ENCODE results near the gene TIFAB. TPM values are rescaled to one million over a fixed set of nuclear protein-coding genes. Genes with fewer than 3 reads are reported as not detected.
A peak's percentile ranks its signal among the peaks of the same experiment; 100 is the strongest.

TIFAB gene
- total RNA-seq, 2 experiments from 2014 or later = not detected

- Mint-ChIP-seq H3K36me3 (ENCODE audit: low read depth) (no peaks in the 10 kb centered on the region), H3K4me1 (peaks cover 4% of the 10 kb centered on the region), H3K27ac (no peak overlapping the region), H3K4me3 (no peak overlapping the region), H3K9me3 (ENCODE audit: low read depth) (peaks cover 7% of the 10 kb centered on the region), H3K27me3 (peaks cover 3% of the 10 kb centered on the region)
- ChIA-PET POLR2A (no interaction called here), CTCF (interaction anchor here (0.6 kb wide), 1 partner anchor 49 kb away, joined by 4 read pairs; no protein-coding TSS in a partner anchor)
- no peak for DNase-seq
- intact Hi-C loops (cut with DNase I, micrococcal nuclease) = no loop called here
- ATAC-seq = no peak
Measured at GRCh38 chr5:135428586-135428985, 23.6 kb downstream of the TIFAB start.

- Mint-ChIP-seq H3K27me3 (peaks cover 3% of the 10 kb centered on the region), H3K4me1 (peaks cover 4% of the 10 kb centered on the region), H3K4me3 (no peak overlapping the region), H3K36me3 (ENCODE audit: low read depth) (no peaks in the 10 kb centered on the region), H3K9me3 (ENCODE audit: low read depth) (peaks cover 7% of the 10 kb centered on the region), H3K27ac (no peak overlapping the region)
- ChIA-PET POLR2A (interaction anchor here (0.8 kb wide), 1 partner anchor 48 kb away, joined by 4 read pairs; no protein-coding TSS in a partner anchor), CTCF (interaction anchor here (0.5 to 2.5 kb wide), 18 partner anchors 8 to 196 kb away, joined by 3 to 10 read pairs (median 3); no protein-coding TSS in a partner anchor)
- ATAC-seq (peak; percentile 86), DNase-seq (peak; percentile 31)
- intact Hi-C loops (cut with DNase I, micrococcal nuclease) = loop anchor here (2.0 kb wide), 2 partner anchors 28 to 50 kb away; partner anchors contain the start of gene MACROH2A1 (in 1 of the 2)
Measured at GRCh38 chr5:135426102-135427082, 25.8 kb downstream of the TIFAB start.

GRCh38 chr5:135425641-135426040 lies 26.5 kb downstream of the TIFAB start:
- POLR2A ChIA-PET = interaction anchor here (0.8 kb wide), 1 partner anchor 48 kb away, joined by 4 read pairs; no protein-coding TSS in a partner anchor
- DNase-seq = no peak
- CTCF ChIA-PET = interaction anchor here (0.5 to 2.5 kb wide), 18 partner anchors 9 to 195 kb away, joined by 3 to 10 read pairs (median 3); no protein-coding TSS in a partner anchor
- H3K9me3 Mint-ChIP-seq (ENCODE audit: low read depth) = peaks cover 7% of the 10 kb centered on the region
- no peak overlapping the region for H3K4me3 Mint-ChIP-seq
- ATAC-seq = no peak
- no peaks in the 10 kb centered on the region for H3K36me3 Mint-ChIP-seq (ENCODE audit: low read depth)
- intact Hi-C loops (cut with DNase I, micrococcal nuclease) = loop anchor here (2.0 kb wide), 2 partner anchors 27 to 49 kb away; partner anchors contain the start of gene MACROH2A1 (in 1 of the 2)
- no peak overlapping the region for H3K27ac Mint-ChIP-seq
- peaks cover 4% of the 10 kb centered on the region for H3K4me1 Mint-ChIP-seq
- peaks cover 5% of the 10 kb centered on the region for H3K27me3 Mint-ChIP-seq

- Mint-ChIP-seq H3K9me3 (ENCODE audit: low read depth) (peaks cover 10% of the 10 kb centered on the region), H3K36me3 (ENCODE audit: low read depth) (no peaks in the 10 kb centered on the region), H3K27me3 (peaks cover 14% of the 10 kb centered on the region), H3K4me1 (peaks cover 4% of the 10 kb centered on the region), H3K27ac (no peak overlapping the region), H3K4me3 (no peak overlapping the region)
- intact Hi-C loops (cut with DNase I, micrococcal nuclease) = no loop called here
- ChIA-PET POLR2A (no interaction called here), CTCF (interaction anchor here (0.6 to 1.5 kb wide), 6 partner anchors 29 to 275 kb away, joined by 3 to 5 read pairs (median 4); no protein-coding TSS in a partner anchor)
- no peak for DNase-seq
- ATAC-seq = no peak
Measured at GRCh38 chr5:135423846-135424168, 28.3 kb downstream of the TIFAB start.

GRCh38 chr5:135423146-135423845 lies 28.9 kb downstream of the TIFAB start:
- H3K4me1 Mint-ChIP-seq = peaks cover 4% of the 10 kb centered on the region
- ChIA-PET POLR2A (no interaction called here), CTCF (interaction anchor here (0.6 to 1.5 kb wide), 5 partner anchors 43 to 274 kb away, joined by 3 to 5 read pairs (median 4); no protein-coding TSS in a partner anchor)
- DNase-seq = no peak
- ATAC-seq = no peak
- no peaks in the 10 kb centered on the region for H3K36me3 Mint-ChIP-seq (ENCODE audit: low read depth)
- no peak overlapping the region for H3K27ac Mint-ChIP-seq
- H3K27me3 Mint-ChIP-seq = peaks cover 16% of the 10 kb centered on the region
- H3K9me3 Mint-ChIP-seq (ENCODE audit: low read depth) = peaks cover 5% of the 10 kb centered on the region
- H3K4me3 Mint-ChIP-seq = no peak overlapping the region
- intact Hi-C loops (cut with DNase I, micrococcal nuclease) = no loop called here

GRCh38 chr5:135422419-135422818 lies 29.7 kb downstream of the TIFAB start:
- DNase-seq (no peak), ATAC-seq (no peak)
- no peak overlapping the region for H3K27ac Mint-ChIP-seq
- H3K4me1 Mint-ChIP-seq = peaks cover 4% of the 10 kb centered on the region
- no peak overlapping the region for H3K4me3 Mint-ChIP-seq
- intact Hi-C loops (cut with DNase I, micrococcal nuclease) = no loop called here
- ChIA-PET POLR2A (no interaction called here), CTCF (interaction anchor here (1.5 kb wide), 1 partner anchor 44 kb away, joined by 4 read pairs; no protein-coding TSS in a partner anchor)
- peaks cover 5% of the 10 kb centered on the region for H3K9me3 Mint-ChIP-seq (ENCODE audit: low read depth)
- no peaks in the 10 kb centered on the region for H3K36me3 Mint-ChIP-seq (ENCODE audit: low read depth)
- H3K27me3 Mint-ChIP-seq = peaks cover 18% of the 10 kb centered on the region

- H3K27me3 Mint-ChIP-seq = peaks cover 25% of the 10 kb centered on the region
- DNase-seq = no peak
- ChIA-PET POLR2A (no interaction called here), CTCF (interaction anchor here (1.6 kb wide), 1 partner anchor 40 kb away, joined by 4 read pairs; no protein-coding TSS in a partner anchor)
- intact Hi-C loops (cut with DNase I, micrococcal nuclease) = no loop called here
- H3K4me3 Mint-ChIP-seq = no peak overlapping the region
- no peak overlapping the region for H3K27ac Mint-ChIP-seq
- H3K4me1 Mint-ChIP-seq = no peaks in the 10 kb centered on the region
- peaks cover 5% of the 10 kb centered on the region for H3K9me3 Mint-ChIP-seq (ENCODE audit: low read depth)
- ATAC-seq = no peak
- H3K36me3 Mint-ChIP-seq (ENCODE audit: low read depth) = no peaks in the 10 kb centered on the region
Measured at GRCh38 chr5:135417083-135417482, 35.1 kb downstream of the TIFAB start.

- no peaks in the 10 kb centered on the region for H3K36me3 Mint-ChIP-seq (ENCODE audit: low read depth)
- peaks cover 3% of the 10 kb centered on the region for H3K9me3 Mint-ChIP-seq (ENCODE audit: low read depth)
- ATAC-seq (no peak), DNase-seq (no peak)
- ChIA-PET CTCF (no interaction called here), POLR2A (no interaction called here)
- no peak overlapping the region for H3K27ac Mint-ChIP-seq
- H3K27me3 Mint-ChIP-seq = peaks cover 3% of the 10 kb centered on the region
- intact Hi-C loops (cut with DNase I, micrococcal nuclease) = no loop called here
- no peak overlapping the region for H3K4me3 Mint-ChIP-seq
- H3K4me1 Mint-ChIP-seq = no peaks in the 10 kb centered on the region
Measured at GRCh38 chr5:135405082-135405481, 47.1 kb downstream of the TIFAB start.

- Mint-ChIP-seq H3K27ac (no peak overlapping the region), H3K4me1 (peaks cover 13% of the 10 kb centered on the region), H3K36me3 (ENCODE audit: low read depth) (peaks cover 10% of the 10 kb centered on the region), H3K27me3 (peaks cover 3% of the 10 kb centered on the region), H3K4me3 (no peak overlapping the region), H3K9me3 (ENCODE audit: low read depth) (peaks cover 3% of the 10 kb centered on the region)
- intact Hi-C loops (cut with DNase I, micrococcal nuclease) = no loop called here
- POLR2A ChIA-PET = interaction anchor here (0.6 kb wide), 1 partner anchor 10 kb away, joined by 4 read pairs; no protein-coding TSS in a partner anchor
- CTCF ChIA-PET = interaction anchor here (0.6 to 1.2 kb wide), 4 partner anchors 10 to 164 kb away, joined by 3 to 4 read pairs (median 4); no protein-coding TSS in a partner anchor
- ATAC-seq (no peak), DNase-seq (no peak)
Measured at GRCh38 chr5:135402031-135402430, 50.1 kb downstream of the TIFAB start.

GRCh38 chr5:135400866-135401265 lies 51.3 kb downstream of the TIFAB start:
- Mint-ChIP-seq H3K4me3 (no peak overlapping the region), H3K9me3 (ENCODE audit: low read depth) (peaks cover 3% of the 10 kb centered on the region), H3K36me3 (ENCODE audit: low read depth) (peaks cover 11% of the 10 kb centered on the region), H3K27ac (no peak overlapping the region), H3K4me1 (peaks cover 24% of the 10 kb centered on the region), H3K27me3 (peaks cover 3% of the 10 kb centered on the region)
- CTCF ChIA-PET = interaction anchor here (0.8 to 1.2 kb wide), 2 partner anchors 11 to 165 kb away, joined by 3 to 4 read pairs; no protein-coding TSS in a partner anchor
- no peak for ATAC-seq
- POLR2A ChIA-PET = no interaction called here
- DNase-seq = no peak
- intact Hi-C loops (cut with DNase I, micrococcal nuclease) = no loop called here

Data from activated CD4-positive, alpha-beta T cell treated with anti-CD3 and anti-CD28 coated beads for 36 hours (primary cell).